H1 (cell line): ENCODE data around the gene PVALB.

Experiments used
- CTCF ChIP-seq, 3 experiments: IDR thresholded peaks; 1 replicate in 2 of 3; 2 replicates in 1 of 3; pipeline versions ENCODE4 v1.5.1 to v1.6.1; 2011; ENCODE audit warnings: low read length in 3 of 3, mild to moderate bottlenecking in 3 of 3, inconsistent platforms in 2 of 3, low read depth in 1 of 3, moderate library complexity in 1 of 3; ENCODE audit not compliant: insufficient read depth in 1 of 3; ENCODE audit errors: control extremely low read depth in 1 of 3
- EP300 ChIP-seq, 2 experiments: IDR thresholded peaks; 1 replicate in 1 of 2; 2 replicates in 1 of 2; pipeline ENCODE4 v1.6.1; 2011 to 2012; ENCODE audit warnings: low read depth in 2 of 2, low read length in 2 of 2, mild to moderate bottlenecking in 2 of 2, borderline replicate concordance in 1 of 2, inconsistent platforms in 1 of 2, moderate library complexity in 1 of 2
- TCF12 ChIP-seq: IDR thresholded peaks from 2 replicates; pipeline ENCODE4 v1.6.1; 2011; ENCODE audit warnings: low read depth, mild to moderate bottlenecking, low read length

- TF ChIP-seq TCF12 (no peak), EP300 (IDR thresholded peaks at IDR 0.05; ENCODE audit: borderline replicate concordance in 1 of 2, low read depth in 2 of 2, low read length in 2 of 2) (no peak), CTCF (IDR thresholded peaks at IDR 0.05; ENCODE audit: control extremely low read depth in 1 of 3, insufficient read depth in 1 of 3, low read depth in 1 of 3, low read length in 3 of 3) (no peak)
Observed at GRCh38 chr22:36787204-36787988, 29.4 kb downstream of the PVALB start.
